Ramos (cell line): Measurements from ENCODE around the gene UFSP1.
"Not testable (repeated sequence)": the region's sequence is repeated elsewhere in the genome, so short reads cannot be mapped to it uniquely, and the experiment has no call there.

Experiments
- in situ Hi-C: fragments of 300-500 bp; cut with MboI; formaldehyde crosslinking; loops from one replicate; pipeline ENCODE4 v1.14.3; 2022; ENCODE audit warnings: low sequenced_read_pairs; ENCODE audit not compliant: unreplicated experiment

Gene UFSP1

DNA sequence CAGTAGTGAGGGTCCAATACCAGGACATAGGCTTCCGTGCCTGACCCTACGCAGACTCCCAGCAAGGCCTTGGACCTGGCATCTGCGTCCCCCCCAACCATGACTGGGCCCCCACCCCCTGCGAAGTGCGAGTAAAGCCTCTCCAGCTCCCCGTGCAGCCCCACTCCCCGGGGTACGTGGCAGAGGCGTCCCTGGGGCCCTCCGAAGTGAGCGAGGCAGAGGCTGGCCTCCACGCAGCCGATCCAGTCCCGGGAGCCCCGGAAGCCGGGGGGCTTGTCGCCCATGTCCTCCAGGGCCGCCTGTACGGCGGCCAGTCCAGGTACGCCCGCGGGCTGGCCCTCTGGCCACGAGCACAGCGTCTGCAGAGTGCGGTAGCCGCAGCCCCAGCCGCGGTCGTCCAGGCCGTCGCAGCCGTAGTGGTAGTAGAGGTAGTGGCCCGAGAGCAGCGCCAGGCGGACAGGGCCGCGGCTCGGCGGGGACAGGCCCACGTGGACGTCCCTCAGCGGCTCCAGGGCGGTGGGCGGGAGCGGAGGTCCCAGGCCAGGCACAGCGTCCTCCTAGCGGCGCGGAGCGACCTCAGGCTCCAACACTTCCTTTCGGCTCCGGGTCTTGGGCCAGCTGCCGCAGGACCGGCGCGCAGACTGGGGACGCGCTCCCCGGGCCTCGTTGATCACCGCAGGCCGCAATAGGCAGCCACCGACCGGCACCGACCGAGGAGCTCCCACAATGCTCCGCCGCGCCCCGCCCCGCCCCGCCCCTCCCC is at the start of gene UFSP1:
TSS of gene UFSP1 (minus strand) at position 728 of the 763 bp plus-strand sequence. CDS start at position 284, 444 bp downstream.
- in situ Hi-C loops, result no loop called here

GRCh38 chr7:100936167-100936566 is 46.7 kb upstream of the UFSP1 start:
- in situ Hi-C loops, result not testable (repeated sequence)

DNA sequence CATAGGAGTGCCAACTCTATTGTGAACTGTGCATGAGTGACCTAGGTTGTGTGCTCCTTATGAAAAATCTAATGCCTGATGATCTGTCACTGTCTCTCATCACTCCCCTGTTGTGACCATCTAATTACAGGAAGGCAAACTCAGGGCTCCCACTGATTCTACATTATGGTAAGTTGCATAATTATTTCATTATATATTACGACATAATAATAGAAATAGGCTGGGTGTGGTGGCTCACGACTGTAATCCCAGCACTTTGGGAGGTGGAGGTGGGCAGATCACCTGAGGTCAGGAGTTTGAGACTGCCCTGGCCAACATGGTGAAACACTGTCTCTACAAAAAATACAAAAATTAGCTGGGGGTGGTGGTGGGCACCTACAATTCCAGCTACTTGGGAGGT is 45.9 kb upstream of the UFSP1 start:
- in situ Hi-C loops, result not testable (repeated sequence)

DNA sequence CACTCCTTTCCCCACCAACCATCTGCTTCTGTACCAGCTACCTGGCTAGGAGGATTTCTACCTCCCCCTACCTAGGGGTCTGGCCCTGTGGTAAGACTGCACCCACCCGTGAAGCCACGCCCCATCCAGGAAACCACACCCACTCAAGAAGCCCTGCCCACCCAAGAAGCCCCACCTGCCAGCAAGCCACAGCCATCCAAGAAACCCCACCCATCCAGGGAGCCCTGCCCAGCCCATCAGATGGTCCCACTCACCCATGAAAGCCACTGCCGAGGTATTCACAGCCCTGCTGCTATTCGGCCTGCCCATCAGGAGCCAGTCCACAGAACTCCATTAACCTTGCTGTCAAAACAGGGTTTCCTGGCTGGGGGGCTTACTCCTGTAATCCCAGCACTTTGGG is 44.2 kb upstream of the UFSP1 start:
- in situ Hi-C loops, result no loop called here

DNA sequence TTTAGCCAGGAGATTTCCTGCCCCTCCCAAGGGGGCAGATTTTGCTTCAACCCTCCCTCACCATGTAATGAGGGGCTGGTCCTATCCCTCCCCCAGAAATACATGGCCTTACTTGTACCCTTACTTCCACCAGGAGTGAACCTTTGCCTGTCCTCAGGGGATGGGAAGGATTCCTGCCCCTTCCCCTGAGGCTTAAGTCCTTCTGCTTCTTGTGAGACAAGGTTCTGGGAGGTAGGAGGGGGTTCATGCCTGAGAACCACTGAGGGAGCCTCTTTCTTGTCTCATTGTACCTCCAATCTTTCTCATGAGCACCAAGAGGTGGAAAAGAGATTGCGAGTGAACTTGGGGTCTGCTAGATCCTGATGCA is 40.3 kb upstream of the UFSP1 start:
- in situ Hi-C loops, result no loop called here

GRCh38 chr7:100923616-100924015 is 34.1 kb upstream of the UFSP1 start:
- in situ Hi-C loops, result not testable (repeated sequence)

- in situ Hi-C loops, result no loop called here
Observed at GRCh38 chr7:100921039-100921438, 31.5 kb upstream of the UFSP1 start.

- in situ Hi-C loops, result not testable (repeated sequence)
Observed at GRCh38 chr7:100919779-100920437, 30.4 kb upstream of the UFSP1 start.

GRCh38 chr7:100919335-100919734 is 29.8 kb upstream of the UFSP1 start:
- in situ Hi-C loops, result not testable (repeated sequence)

DNA sequence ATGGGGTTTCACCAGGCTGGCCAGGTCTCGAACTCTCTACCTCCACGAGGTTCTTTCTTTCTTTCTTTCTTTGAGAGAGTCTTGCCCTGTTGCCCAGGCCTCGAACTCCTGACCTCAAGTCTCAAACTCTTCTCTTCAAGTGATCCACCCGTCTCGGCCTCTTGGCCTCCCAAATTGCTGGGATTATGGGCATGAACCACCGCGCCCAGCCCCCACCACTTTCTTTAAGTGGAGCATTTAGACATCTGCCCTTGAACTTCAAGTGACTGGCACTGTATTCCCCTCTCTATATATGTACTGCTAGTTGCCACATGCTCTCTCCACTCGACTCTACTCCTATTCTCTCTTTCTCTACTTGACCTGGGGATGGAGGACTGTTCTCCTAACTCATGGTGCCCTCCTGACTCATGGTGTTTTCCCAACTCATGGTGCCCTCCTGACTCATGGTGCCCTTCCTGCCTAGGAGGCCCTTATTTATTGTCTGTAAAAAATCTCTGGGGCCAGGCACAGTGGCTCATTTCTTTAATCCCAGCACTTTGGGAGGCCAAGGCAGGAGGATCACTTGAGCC is 25.4 kb upstream of the UFSP1 start:
- in situ Hi-C loops, result no loop called here

DNA sequence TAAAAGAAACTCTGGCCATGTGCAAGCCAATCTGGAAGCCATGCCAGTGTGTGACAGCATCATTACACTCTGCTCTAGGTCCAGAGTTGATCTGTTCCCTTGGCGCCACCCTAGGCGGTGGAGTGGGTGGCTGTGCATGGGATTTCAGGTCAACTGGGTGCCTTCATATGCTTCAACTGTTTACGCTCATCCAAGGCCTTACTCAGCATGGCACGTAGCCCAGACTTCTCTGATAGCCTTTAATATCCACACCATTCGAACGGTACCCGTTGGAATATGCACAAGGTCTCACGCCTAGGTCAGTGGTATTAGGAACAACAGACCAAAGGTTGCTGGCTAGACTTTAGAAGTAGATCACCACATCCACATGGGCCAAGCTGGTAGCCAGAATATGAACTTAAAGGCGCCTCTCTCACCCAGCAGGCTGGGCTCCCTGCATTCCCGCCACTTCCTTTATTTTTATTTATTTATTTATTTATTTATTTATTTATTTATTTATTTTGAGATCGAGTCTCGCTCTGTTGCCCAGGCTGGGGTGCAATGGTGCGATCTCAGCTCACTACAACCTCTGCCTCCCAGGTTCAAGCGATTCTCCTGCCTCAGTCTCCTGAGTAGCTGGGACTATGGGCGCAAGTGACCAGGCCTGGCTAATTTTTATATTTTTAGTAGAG is 24.8 kb upstream of the UFSP1 start:
- in situ Hi-C loops, result no loop called here

DNA sequence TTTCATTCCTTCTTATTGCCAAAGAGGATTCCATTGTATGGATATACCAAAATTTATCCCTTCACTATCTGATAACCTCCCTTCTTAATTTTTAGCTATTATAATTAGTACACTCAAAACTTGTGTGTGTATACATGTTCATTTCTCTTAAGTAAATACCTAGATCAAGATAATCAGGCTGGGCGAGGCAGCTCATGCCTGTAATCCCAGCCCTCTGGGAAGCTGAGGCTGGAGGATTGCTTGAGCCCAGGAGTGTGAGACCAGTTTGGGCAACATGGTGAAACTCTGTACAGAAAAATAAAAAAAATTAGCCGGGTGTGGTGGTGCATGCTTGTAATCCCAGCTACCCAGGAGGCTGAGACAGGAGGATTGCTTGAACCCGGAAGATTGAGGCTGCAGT is 22.0 kb upstream of the UFSP1 start:
- in situ Hi-C loops, result no loop called here

GRCh38 chr7:100910443-100910842 is 20.9 kb upstream of the UFSP1 start:
- in situ Hi-C loops, result not testable (repeated sequence)

DNA sequence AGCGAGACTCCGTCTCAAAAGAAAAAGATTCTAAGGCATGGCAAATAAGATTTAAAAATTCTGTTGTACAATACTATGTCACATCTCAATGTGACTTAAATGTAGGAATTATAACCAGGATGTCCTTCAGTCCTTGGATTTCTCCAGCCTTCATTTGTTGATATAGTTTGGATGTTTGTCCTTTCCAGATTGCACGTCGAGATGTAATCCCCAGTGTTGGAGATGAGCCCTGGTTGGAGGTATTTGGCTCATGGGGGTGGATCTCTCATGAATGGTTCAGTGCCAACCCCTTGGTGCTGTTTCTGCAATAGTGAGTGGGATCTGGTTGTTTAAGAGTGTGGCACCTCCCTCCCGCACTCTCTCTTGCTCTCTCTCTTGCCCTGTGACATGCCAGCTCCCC is 19.0 kb upstream of the UFSP1 start:
- in situ Hi-C loops, result no loop called here

DNA sequence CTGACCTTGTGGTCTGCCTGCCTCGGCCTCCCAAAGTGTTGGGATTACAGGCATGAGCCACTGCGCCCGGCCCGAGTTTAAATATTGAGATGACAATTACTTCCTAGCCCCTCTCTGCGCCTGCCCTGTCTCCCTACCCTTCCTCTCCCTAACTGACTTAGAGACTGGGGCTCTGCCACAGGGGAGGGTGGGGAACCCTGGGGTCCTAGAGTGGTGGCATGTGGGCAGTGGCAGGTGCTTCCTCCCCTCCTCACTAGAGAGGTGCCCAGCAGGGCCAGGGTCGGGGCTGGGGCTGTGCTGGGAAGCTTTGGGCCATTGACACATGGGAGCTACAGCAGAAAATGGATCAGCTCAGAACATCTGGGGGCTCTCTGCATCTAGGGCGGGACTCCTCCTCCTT is 13.1 kb upstream of the UFSP1 start:
- in situ Hi-C loops, result no loop called here

DNA sequence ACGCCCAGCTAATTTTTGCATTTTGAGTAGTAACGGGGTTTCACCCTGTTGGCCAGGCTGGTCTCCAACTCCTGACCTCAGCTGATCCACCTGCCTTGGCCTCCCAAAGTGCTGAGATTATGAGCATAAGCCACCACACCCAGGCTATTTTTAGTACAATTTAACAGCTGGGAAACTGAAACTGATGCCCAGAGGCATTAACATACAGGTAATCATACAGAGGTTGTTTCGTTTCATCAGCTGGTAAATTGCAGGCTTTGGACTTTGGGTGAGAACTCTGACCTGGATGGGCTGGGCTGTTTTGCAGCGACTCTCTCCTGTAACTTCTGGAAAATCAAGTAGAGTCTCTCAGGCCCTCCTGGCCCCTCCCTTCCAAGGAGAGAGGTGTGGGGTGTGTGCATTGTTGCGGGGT is 12.4 kb upstream of the UFSP1 start:
- in situ Hi-C loops, result no loop called here

DNA sequence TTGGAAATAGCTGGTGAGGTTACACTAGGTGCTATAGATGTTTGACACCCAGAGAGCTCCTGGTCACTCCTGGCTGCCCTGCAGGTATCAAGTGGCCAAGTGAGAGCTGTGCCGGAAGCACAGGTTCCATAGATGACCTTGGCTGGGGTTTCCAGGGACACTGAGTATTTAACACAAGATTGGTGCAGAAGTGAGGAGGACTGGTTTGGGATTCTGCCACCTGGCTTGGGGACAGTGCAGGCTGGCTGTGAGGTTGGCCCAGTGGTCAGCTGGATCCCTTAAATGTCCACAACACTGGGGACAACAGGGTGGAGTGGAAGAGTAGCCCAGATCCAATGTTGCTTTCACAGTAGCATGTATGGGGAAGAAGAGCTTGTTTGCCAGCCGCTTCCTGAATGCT is 11.5 kb upstream of the UFSP1 start:
- in situ Hi-C loops, result no loop called here

DNA sequence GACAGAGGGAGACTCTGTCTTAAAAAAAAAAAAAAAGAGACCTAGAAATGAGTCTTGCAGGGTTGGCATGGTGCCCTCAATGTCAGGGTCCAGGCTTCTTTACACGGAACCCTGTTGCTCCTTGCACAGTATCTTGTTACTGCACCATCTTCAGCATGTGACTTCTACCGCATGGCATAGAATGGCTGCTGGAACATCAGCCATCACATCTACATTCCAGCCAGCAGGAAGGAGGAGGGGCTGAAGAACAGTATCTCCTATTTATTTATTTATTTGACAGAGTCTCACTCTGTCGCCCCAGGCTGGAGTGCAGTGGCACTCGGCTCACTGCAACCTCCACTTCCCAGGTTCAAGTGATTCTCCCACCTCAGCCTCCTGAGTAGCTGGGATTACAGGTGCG is 9.9 kb upstream of the UFSP1 start:
- in situ Hi-C loops, result loop anchor here (10.0 kb wide), 1 partner anchor 395 kb away; no protein-coding TSS in a partner anchor

DNA sequence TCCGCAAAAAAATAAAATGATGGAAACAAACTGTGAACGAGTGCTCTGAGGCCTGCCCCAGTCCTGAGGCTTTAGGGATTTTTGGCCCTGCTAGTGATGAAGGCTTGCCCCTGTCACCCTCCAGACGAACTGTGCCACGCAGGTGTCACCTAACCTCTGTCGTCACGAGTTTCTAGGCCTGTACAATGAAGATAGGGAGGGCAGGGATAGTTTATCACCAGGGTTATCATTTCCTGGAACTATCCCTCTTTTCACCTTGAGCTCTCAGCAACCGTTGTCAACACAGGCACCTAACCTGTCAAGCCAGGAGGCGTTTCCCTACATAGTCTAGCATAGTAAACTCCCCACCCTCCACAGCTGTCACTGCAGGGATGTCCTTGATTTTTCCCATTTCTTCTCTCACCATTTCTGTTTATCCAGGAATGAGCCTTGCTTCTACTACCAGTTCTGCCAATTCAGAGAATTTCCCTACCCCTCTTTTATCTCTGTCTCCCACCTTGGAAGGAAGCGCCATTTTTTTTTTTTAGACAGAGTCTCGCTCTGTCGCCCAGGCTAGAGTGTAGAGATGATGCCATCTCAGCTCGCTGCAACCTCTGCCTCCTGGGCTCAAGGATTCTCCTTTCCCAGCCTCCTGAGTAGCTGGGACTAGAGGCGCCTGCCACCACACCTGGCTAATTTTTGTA is 8.4 kb upstream of the UFSP1 start:
- in situ Hi-C loops, result loop anchor here (10.0 kb wide), 1 partner anchor 397 kb away; no protein-coding TSS in a partner anchor
